ENCODE data around the gene COQ9. TPM values are rescaled to one million over a fixed set of nuclear protein-coding genes. Genes with fewer than 3 reads are reported as not detected.

The COQ9 gene
- total RNA-seq, 1 donor from 2014 or later = 56.7 TPM

GRCh38 chr16:57510016-57510871 is 63.0 kb downstream of the COQ9 start:
- peaks cover 2% of the 10 kb centered on the region for H3K27me3 Mint-ChIP-seq
- no peak overlapping the region for H3K27ac Mint-ChIP-seq
- DNase-seq = no peak
- no peak overlapping the region for H3K4me3 Mint-ChIP-seq
- H3K9me3 Mint-ChIP-seq = no peaks in the 10 kb centered on the region
- H3K4me1 Mint-ChIP-seq = no peaks in the 10 kb centered on the region
- intact Hi-C loops (cut with micrococcal nuclease) = no loop called here
- H3K36me3 Mint-ChIP-seq (ENCODE audit: low read depth) = peaks cover 2% of the 10 kb centered on the region

Other genes starting within 250 kb of the COQ9 start
- gene ARL2BP, start 202.2 kb upstream of the COQ9 start, total RNA-seq = 24.9 and 26.7 TPM in 2 replicates
- gene PLLP, start 162.8 kb upstream of the COQ9 start, total RNA-seq = not detected in 2 replicates
- 14.1 and 14.6 TPM in 2 replicates for gene CCL22, start 88.7 kb upstream of the COQ9 start, total RNA-seq
- not detected in 2 replicates for gene CX3CL1, start 75.0 kb upstream of the COQ9 start, total RNA-seq
- gene CCL17, start 42.7 kb upstream of the COQ9 start, total RNA-seq = 0.66 TPM in 1 of 2 replicates, not detected in the other
- gene CIAPIN1, start 94 bp upstream of the COQ9 start, total RNA-seq = 85.4 TPM in 2 replicates
- gene POLR2C, start 15.2 kb downstream of the COQ9 start, total RNA-seq = 88.5 and 90.7 TPM in 2 replicates
- gene DOK4, start 39.0 kb downstream of the COQ9 start, total RNA-seq = 4.2 and 4.3 TPM in 2 replicates
- 6.0 and 6.7 TPM in 2 replicates for gene CCDC102A, start 89.1 kb downstream of the COQ9 start, total RNA-seq
- gene ADGRG5, start 95.2 kb downstream of the COQ9 start, total RNA-seq = 5.4 and 6.1 TPM in 2 replicates
- gene ADGRG1, start 181.2 kb downstream of the COQ9 start, total RNA-seq = 3.8 and 4.8 TPM in 2 replicates
- gene ADGRG3, start 220.8 kb downstream of the COQ9 start, total RNA-seq = not detected in 2 replicates
- gene DRC7, start 247.3 kb downstream of the COQ9 start, total RNA-seq = 0.09 TPM in 1 of 2 replicates, not detected in the other